GM23338 (cell line): Measurements from ENCODE around the gene IQSEC3.

Experiments used
- CREB1 ChIP-seq: fragments of 250-450 bp; sonication (Bioruptor Pico); IDR thresholded peaks from 2 replicates; pipeline ENCODE4 v1.5.0; 2020; ENCODE audit warnings: low read depth, mild to moderate bottlenecking, moderate library complexity
- CTCF ChIP-seq, 2 experiments: fragments of 200-600 bp in 1 of 2; sonication (generic) in 1 of 2; conservative IDR thresholded peaks; 2 replicates each; pipeline versions ENCODE4 v1.5.1 to v1.6.1; 2016 to 2017; ENCODE audit warnings: antibody characterized with exemption in 2 of 2, low read depth in 2 of 2, mild to moderate bottlenecking in 2 of 2, moderate library complexity in 1 of 2
- EZH2 ChIP-seq: fragments of 200-600 bp; sonication (generic); IDR thresholded peaks from one replicate; pipeline ENCODE4 v1.8.0; 2017; ENCODE audit warnings: antibody characterized with exemption, mild to moderate bottlenecking, low read depth; ENCODE audit not compliant: unreplicated experiment
- POLR2AphosphoS5 ChIP-seq: IDR thresholded peaks from 2 replicates; pipeline ENCODE4 v1.6.1; 2016; ENCODE audit warnings: antibody characterized with exemption, low read depth

GRCh38 chr12:82740-83139, 16.2 kb downstream of the IQSEC3 start:
- no peak for TF ChIP-seq CTCF (conservative IDR thresholded peaks at IDR 0.05; ENCODE audit: low read depth in 2 of 2)
- no peak for TF ChIP-seq EZH2
- TF ChIP-seq POLR2AphosphoS5 = no peak
- TF ChIP-seq CREB1 (CRISPR knock-in tag) = no peak
